MCF 10A (cell line): ENCODE measurements around the gene MRPL2. TPM values are rescaled to one million over a fixed set of nuclear protein-coding genes. Genes with fewer than 3 reads are reported as not detected.

ENCODE experiments used
- BruUV-seq: library from RNA; stranded (reverse); fragments of 400-500 nt; replicated peaks from 2 replicates; lab custom pipeline; 2021; lab: Mats Ljungman, UMichigan
- CTCF ChIA-PET: fragments of 300-600 bp; sonication (Branson Sonifier 250); formaldehyde crosslinking; extraction: SDS; loops from one replicate; lab custom pipeline; 2021; ENCODE audit warnings: antibody characterized with exemption, inconsistent platforms; lab: Yijun Ruan, JAX
- POLR2A ChIA-PET: fragments of 300-600, 350-650 bp; sonication (Branson Sonifier 250); formaldehyde crosslinking; extraction: SDS; loops from one replicate; lab custom pipeline; 2020; ENCODE audit warnings: antibody characterized with exemption, inconsistent platforms; lab: Yijun Ruan, JAX
- DNase-seq: peaks from one replicate; pipeline ENCODE4 v3.0.0-alpha.2; 2018; ENCODE audit not compliant: unreplicated experiment
- H3K27ac Mint-ChIP-seq: one replicate; pipeline ENCODE4 v1.8.0; 2022; ENCODE audit warnings: mild to moderate bottlenecking, low read depth, mixed read lengths; ENCODE audit not compliant: unreplicated experiment
- H3K27me3 Mint-ChIP-seq: one replicate; pipeline ENCODE4 v1.8.0; 2022; ENCODE audit warnings: mixed read lengths; ENCODE audit not compliant: insufficient read depth, unreplicated experiment
- H3K36me3 Mint-ChIP-seq: one replicate; pipeline ENCODE4 v1.8.0; 2022; ENCODE audit warnings: mild to moderate bottlenecking, moderate library complexity, mixed read lengths; ENCODE audit not compliant: insufficient read depth, unreplicated experiment
- H3K4me1 Mint-ChIP-seq: one replicate; pipeline ENCODE4 v1.8.0; 2022; ENCODE audit warnings: mixed read lengths; ENCODE audit not compliant: insufficient read depth, unreplicated experiment
- H3K4me3 Mint-ChIP-seq: one replicate; pipeline ENCODE4 v1.8.0; 2022; ENCODE audit warnings: mild to moderate bottlenecking, moderate library complexity, mixed read lengths; ENCODE audit not compliant: unreplicated experiment
- H3K9me3 Mint-ChIP-seq: one replicate; pipeline ENCODE4 v1.8.0; 2022; ENCODE audit warnings: mixed read lengths; ENCODE audit not compliant: unreplicated experiment
- CTCF ChIP-seq: fragments of 200-600 bp; IDR thresholded peaks from one replicate; pipeline ENCODE4 v1.8.0; 2022; ENCODE audit warnings: antibody characterized with exemption, mild to moderate bottlenecking; ENCODE audit not compliant: unreplicated experiment
- intact Hi-C: fragments of 100-400 bp; cut with micrococcal nuclease; formaldehyde crosslinking; loops from 2 replicates; pipeline ENCODE4 v1.14.1; 2022
- total RNA-seq: library from RNA; stranded (reverse); gene quantifications from 2 replicates; pipeline ENCODE4 v1.2.3, GENCODE V29; 2022

Gene MRPL2
- total RNA-seq, 1 experiment from 2014 or later, result 155 TPM

GRCh38 chr6:43060034-43060754 lies 960 bp upstream of the MRPL2 start:
- Mint-ChIP-seq H3K9me3 (no peaks in the 10 kb centered on the region), H3K4me3 (peak overlapping the region; percentile 94), H3K27me3 (no peaks in the 10 kb centered on the region), H3K36me3 (peaks cover 43% of the 10 kb centered on the region), H3K4me1 (peaks cover 28% of the 10 kb centered on the region), H3K27ac (peak overlapping the region; percentile 96)
- intact Hi-C loops, result no loop called here
- peak; percentile 40 for DNase-seq
- CTCF ChIA-PET, result interaction anchor here (0.5 to 2.6 kb wide), 5 partner anchors 70 to 459 kb away, joined by 3 to 12 read pairs (median 4); no protein-coding TSS in a partner anchor
- no TSS peak for BruUV-seq
- TF ChIP-seq CTCF, result no peak
- POLR2A ChIA-PET, result interaction anchor here (0.9 to 3.9 kb wide), 21 partner anchors 9 to 569 kb away, joined by 3 to 60 read pairs (median 9); partner anchors contain the start of genes CNPY3, GTPBP2, KLHDC3 and MEA1

GRCh38 chr6:43058531-43058930 lies 703 bp downstream of the MRPL2 start:
- intact Hi-C loops, result no loop called here
- CTCF ChIA-PET, result interaction anchor here (0.8 to 2.0 kb wide), 6 partner anchors 11 to 160 kb away, joined by 3 to 11 read pairs (median 4); no protein-coding TSS in a partner anchor
- Mint-ChIP-seq H3K9me3 (no peaks in the 10 kb centered on the region), H3K27me3 (no peaks in the 10 kb centered on the region), H3K36me3 (peaks cover 38% of the 10 kb centered on the region), H3K4me1 (peaks cover 28% of the 10 kb centered on the region), H3K27ac (peak overlapping the region; percentile 96), H3K4me3 (peak overlapping the region; percentile 94)
- no peak for DNase-seq
- POLR2A ChIA-PET, result interaction anchor here (0.6 to 3.9 kb wide), 31 partner anchors 11 to 571 kb away, joined by 3 to 60 read pairs (median 4); partner anchors contain the start of genes CNPY3, CUL9, DNPH1 and GTPBP2
- TF ChIP-seq CTCF, result no peak
- BruUV-seq, result no TSS peak

GRCh38 chr6:43055966-43056365 lies 3.3 kb downstream of the MRPL2 start:
- Mint-ChIP-seq H3K4me3 (no peak overlapping the region), H3K4me1 (peaks cover 38% of the 10 kb centered on the region), H3K27ac (no peak overlapping the region), H3K9me3 (no peaks in the 10 kb centered on the region), H3K27me3 (no peaks in the 10 kb centered on the region), H3K36me3 (peaks cover 49% of the 10 kb centered on the region)
- no TSS peak for BruUV-seq
- intact Hi-C loops, result no loop called here
- no peak for TF ChIP-seq CTCF
- DNase-seq, result no peak
- POLR2A ChIA-PET, result interaction anchor here (0.6 to 5.0 kb wide), 10 partner anchors 21 to 1066 kb away, joined by 3 to 53 read pairs (median 7); partner anchors contain the start of genes CNPY3, CUL9, KLHDC3 and MEA1
- CTCF ChIA-PET, result interaction anchor here (0.7 to 1.3 kb wide), 3 partner anchors 40 to 88 kb away, joined by 3 to 4 read pairs (median 4); no protein-coding TSS in a partner anchor
